ENCODE data around the gene NDUFS6.

The NDUFS6 gene

DNA sequence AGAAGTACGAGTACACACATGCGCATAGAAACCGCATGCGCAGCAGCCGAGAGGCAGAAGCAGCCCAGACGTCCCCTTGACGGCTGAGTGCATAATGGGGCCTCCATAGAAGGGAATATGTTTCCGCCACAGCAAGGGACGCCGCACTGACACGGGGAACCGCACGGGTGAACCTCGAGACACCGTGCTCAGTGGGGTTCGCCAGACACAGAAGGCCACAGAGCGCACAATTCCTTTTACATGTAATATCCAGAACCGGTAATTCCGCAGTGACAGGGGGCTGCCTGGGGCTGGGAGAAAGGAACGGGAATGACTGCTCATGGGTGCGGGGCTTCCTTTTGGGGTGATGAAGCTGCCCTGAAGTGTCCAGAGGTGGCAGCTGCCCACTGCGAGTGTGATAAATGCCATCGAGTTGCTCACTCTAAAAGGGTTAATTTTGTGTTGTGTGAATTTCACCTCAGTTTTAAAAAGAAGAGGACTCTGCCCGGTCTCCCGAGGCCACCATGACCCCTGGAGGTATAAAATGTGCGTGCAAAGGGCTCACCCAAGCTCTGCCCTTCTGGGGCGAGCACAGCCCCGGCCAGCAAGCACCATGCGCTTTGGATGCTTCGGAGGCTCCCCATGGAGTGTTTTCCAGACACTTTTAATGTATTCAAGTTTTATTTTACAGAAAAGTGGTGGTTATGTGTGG is 31.3 kb upstream of the NDUFS6 start:
- H3K79me2 ChIP-seq (ENCODE audit: control insufficient read depth, low read length): no peaks in the 10 kb centered on the region
- peaks cover 30% of the 10 kb centered on the region for H3K4me1 ChIP-seq (ENCODE audit: control insufficient read depth, low read length)
- no peaks in the 10 kb centered on the region for H3F3A ChIP-seq (ENCODE audit: control insufficient read depth, insufficient read depth)
- H4K20me1 ChIP-seq (ENCODE audit: control insufficient read depth, insufficient read depth, low read depth, low read length): no peaks in the 10 kb centered on the region
- no peaks in the 10 kb centered on the region for H3K36me3 ChIP-seq (ENCODE audit: control insufficient read depth, low read length)
- H3K27ac ChIP-seq (ENCODE audit: low read depth, low read length): no peak overlapping the region
- H3K9me3 ChIP-seq (ENCODE audit: control insufficient read depth, insufficient read depth, low read length): no peaks in the 10 kb centered on the region
- H3K4me3 ChIP-seq (ENCODE audit: low read length): no peak overlapping the region
- no peak for TF ChIP-seq EZH2phosphoT487 (IDR thresholded peaks at IDR 0.05; ENCODE audit: borderline replicate concordance, low read length)
- TF ChIP-seq, protein P1, sequence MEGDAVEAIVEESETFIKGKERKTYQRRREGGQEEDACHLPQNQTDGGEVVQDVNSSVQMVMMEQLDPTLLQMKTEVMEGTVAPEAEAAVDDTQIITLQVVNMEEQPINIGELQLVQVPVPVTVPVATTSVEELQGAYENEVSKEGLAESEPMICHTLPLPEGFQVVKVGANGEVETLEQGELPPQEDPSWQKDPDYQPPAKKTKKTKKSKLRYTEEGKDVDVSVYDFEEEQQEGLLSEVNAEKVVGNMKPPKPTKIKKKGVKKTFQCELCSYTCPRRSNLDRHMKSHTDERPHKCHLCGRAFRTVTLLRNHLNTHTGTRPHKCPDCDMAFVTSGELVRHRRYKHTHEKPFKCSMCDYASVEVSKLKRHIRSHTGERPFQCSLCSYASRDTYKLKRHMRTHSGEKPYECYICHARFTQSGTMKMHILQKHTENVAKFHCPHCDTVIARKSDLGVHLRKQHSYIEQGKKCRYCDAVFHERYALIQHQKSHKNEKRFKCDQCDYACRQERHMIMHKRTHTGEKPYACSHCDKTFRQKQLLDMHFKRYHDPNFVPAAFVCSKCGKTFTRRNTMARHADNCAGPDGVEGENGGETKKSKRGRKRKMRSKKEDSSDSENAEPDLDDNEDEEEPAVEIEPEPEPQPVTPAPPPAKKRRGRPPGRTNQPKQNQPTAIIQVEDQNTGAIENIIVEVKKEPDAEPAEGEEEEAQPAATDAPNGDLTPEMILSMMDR (IDR thresholded peaks at IDR 0.05; ENCODE audit: low read depth, low read length, poor library complexity, severe bottlenecking): no peak
- no peaks in the 10 kb centered on the region for H3K27me3 ChIP-seq (ENCODE audit: control insufficient read depth, low read length)
- no peak overlapping the region for H3K4me2 ChIP-seq (ENCODE audit: low read length)
- H3K9me2 ChIP-seq (replicated peaks; ENCODE audit: control insufficient read depth, low read length): no peaks in the 10 kb centered on the region

DNA sequence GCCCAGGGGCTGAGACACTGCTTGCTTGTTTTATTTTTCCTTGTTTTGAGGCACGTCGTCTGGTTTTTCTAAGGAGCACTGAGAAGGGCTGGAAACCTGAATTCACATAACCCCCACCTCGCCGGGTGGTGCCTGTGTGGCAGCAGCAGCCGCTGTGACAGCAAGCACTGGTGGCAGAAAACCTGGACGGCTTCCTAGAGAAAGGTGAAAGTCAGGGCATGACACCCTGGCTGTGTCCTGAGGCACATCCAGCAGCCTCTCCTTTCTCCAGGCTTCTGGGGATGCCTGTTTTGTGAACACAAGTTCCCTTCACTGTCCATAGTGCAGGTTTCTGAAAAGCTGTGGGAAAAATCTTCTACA is 30.8 kb upstream of the NDUFS6 start:
- Histone ChIP-seq H3K79me2 (ENCODE audit: control insufficient read depth, low read length) (no peaks in the 10 kb centered on the region), H3K4me3 (ENCODE audit: low read length) (no peak overlapping the region), H3F3A (ENCODE audit: control insufficient read depth, insufficient read depth) (no peaks in the 10 kb centered on the region), H3K4me1 (ENCODE audit: control insufficient read depth, low read length) (peaks cover 24% of the 10 kb centered on the region), H3K4me2 (ENCODE audit: low read length) (no peak overlapping the region), H4K20me1 (ENCODE audit: control insufficient read depth, insufficient read depth, low read depth, low read length) (no peaks in the 10 kb centered on the region), H3K9me3 (ENCODE audit: control insufficient read depth, insufficient read depth, low read length) (no peaks in the 10 kb centered on the region), H3K9me2 (replicated peaks; ENCODE audit: control insufficient read depth, low read length) (no peaks in the 10 kb centered on the region), H3K27ac (ENCODE audit: low read depth, low read length) (no peak overlapping the region), H3K27me3 (ENCODE audit: control insufficient read depth, low read length) (no peaks in the 10 kb centered on the region), H3K36me3 (ENCODE audit: control insufficient read depth, low read length) (no peaks in the 10 kb centered on the region)
- TF ChIP-seq, protein P1 (IDR thresholded peaks at IDR 0.05; ENCODE audit: low read depth, low read length, poor library complexity, severe bottlenecking): no peak
- TF ChIP-seq EZH2phosphoT487 (IDR thresholded peaks at IDR 0.05; ENCODE audit: borderline replicate concordance, low read length): no peak

DNA sequence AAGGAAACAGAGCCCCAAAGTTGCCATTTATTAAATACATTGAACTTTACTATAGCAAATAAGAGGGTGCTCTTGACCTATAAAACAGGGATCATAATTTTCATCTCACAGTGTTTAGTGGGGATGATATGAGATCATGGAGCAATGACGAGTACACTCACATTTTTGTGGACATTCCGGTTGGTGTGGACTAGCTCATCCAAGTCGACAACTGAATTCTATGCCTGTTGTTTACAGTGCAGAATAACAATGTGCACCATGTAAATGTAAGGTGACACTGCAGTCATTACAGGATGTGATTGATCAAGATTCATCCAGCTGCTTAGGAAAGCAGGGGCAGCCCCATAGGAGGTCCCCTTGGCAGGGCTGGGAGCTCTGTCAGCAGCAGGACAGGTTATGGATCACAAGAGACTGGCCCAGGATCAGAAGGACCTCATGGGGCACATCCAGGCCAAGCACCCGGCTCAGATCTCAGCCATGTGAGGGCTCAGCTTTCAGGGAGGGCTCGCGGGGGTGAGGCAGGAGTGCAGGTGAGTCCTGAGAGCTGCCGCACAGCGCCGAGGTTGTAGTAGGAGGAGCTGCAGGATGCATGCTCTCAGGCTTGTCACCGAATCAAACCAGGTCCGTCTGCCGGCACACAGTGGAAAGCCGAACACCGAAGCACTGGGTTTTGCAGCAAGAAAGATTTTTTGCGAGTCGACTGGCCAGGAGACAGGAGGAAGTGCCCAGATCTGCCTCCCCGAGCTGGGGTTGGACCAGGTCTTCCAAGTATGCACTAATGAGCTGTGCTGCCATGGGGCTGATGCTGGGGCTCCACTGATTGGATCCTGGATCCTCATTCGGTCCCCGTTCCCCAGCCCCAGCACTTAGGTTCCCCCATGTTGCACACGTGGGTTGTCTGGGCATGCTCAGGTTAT is 29.8 kb upstream of the NDUFS6 start:
- Histone ChIP-seq H3K36me3 (ENCODE audit: control insufficient read depth, low read length) (no peaks in the 10 kb centered on the region), H3K27ac (ENCODE audit: low read depth, low read length) (no peak overlapping the region), H3K27me3 (ENCODE audit: control insufficient read depth, low read length) (no peaks in the 10 kb centered on the region)

More for the DNA sequence above, 29.8 kb upstream of the NDUFS6 start:
- Histone ChIP-seq H3F3A (ENCODE audit: control insufficient read depth, insufficient read depth) (no peaks in the 10 kb centered on the region), H3K79me2 (ENCODE audit: control insufficient read depth, low read length) (no peaks in the 10 kb centered on the region), H4K20me1 (ENCODE audit: control insufficient read depth, insufficient read depth, low read depth, low read length) (no peaks in the 10 kb centered on the region), H3K4me1 (ENCODE audit: control insufficient read depth, low read length) (peaks cover 15% of the 10 kb centered on the region), H3K9me3 (ENCODE audit: control insufficient read depth, insufficient read depth, low read length) (no peaks in the 10 kb centered on the region), H3K4me3 (ENCODE audit: low read length) (no peak overlapping the region), H3K9me2 (replicated peaks; ENCODE audit: control insufficient read depth, low read length) (no peaks in the 10 kb centered on the region), H3K4me2 (ENCODE audit: low read length) (no peak overlapping the region)
- no peak for TF ChIP-seq EZH2phosphoT487 (IDR thresholded peaks at IDR 0.05; ENCODE audit: borderline replicate concordance, low read length)
- TF ChIP-seq, protein P1 (IDR thresholded peaks at IDR 0.05; ENCODE audit: low read depth, low read length, poor library complexity, severe bottlenecking): no peak

Measured in DOHH2 (cell line).